NCI-H748 treated with DMSO at 0.1 percent for 48 hours (cell line): ENCODE results near the gene PGLYRP3.
"Not testable (repeated sequence)": the region's sequence is repeated elsewhere in the genome, so short reads cannot be mapped to it uniquely, and the experiment has no call there.

Source experiments
- DNase-seq: peaks from one replicate; lab custom pipeline; 2025; lab: John Stamatoyannopoulos, UW

The PGLYRP3 gene

DNA sequence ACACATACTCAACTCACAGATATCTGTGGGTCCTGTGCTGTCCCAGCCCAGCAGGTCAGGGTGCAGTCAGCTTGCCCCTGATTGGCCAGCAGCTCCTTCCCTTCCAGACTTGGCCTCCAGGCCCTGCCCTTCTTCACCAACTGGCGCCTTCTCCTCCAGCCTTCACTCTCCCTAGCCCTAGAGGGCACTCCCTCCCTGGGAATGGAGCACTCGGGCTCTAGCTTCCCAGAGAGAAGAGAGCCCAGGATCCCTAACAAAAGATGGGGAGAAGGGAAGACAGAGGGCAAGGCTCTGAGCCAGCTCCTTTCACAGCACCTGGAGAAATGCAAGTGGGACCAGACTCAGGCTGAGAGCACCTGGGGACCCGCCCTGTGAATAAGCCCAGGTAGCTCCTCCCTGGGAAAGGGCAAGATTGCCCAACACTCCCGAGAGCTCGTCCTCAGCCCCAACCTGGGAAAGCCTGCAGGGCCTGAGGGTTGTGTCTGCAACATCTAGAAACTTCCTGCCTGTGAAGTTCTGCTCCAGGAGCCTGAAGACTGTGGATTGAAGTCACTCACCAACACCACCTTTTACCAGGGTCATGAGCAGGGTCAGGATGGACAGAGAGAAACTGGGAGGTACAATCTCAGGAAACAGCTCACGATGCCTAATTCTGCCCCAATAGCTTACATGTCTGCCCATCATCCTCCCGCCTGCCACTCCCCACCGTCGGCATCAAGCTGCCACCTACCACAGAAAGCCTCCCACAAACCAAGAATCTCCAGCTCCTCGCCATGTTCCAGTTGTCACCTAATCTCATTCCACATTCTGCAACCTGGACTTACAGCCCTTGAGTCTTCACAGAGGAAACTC, 36.0 kb upstream of the PGLYRP3 start, which contains the start of gene PGLYRP4:
Gene PGLYRP4 (minus strand): TSS at position 331 of the 852 bp plus-strand sequence. CDS start 909 bp downstream, outside the sequence.
- no peak for DNase-seq

DNA sequence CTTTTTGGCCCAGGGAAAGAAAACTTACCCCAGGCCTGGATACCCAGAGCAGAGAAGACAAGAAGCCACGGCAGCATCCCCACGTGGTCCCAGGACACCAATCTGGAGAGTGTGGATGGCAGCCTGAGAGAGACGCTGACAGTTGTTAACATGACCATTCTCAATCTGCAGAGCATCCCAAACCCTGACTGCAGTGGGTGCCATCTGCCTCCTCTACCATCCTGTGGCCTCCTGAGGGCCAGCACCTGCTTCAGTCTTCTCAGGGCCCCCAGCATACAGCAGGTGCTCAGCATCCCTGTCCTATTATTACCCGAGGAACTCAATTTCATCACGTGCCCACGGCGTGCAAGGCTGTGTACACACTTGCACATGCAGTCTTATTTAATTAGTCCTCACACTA, 35.1 kb upstream of the PGLYRP3 start:
- DNase-seq = no peak

DNA sequence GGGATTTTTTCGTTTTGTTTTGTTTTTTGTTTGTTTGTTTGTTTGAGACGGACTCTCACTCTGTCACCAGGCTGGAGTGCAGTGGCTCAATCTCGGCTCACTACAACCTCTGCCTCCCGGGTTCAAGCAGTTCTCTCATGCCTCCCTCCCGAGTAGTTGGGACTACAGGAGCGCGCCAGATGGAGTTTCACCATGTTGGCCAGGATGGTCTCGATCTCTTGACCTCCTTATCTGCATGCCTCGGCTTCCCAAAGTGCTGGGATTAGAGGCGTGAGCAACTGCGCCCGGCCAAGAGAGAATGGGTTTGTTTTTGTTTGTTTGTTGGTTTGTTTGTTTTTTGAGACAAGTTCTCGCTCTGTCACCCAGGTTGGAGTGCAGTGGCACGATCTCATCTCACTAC, 34.3 kb upstream of the PGLYRP3 start:
- DNase-seq = not testable (repeated sequence)

DNA sequence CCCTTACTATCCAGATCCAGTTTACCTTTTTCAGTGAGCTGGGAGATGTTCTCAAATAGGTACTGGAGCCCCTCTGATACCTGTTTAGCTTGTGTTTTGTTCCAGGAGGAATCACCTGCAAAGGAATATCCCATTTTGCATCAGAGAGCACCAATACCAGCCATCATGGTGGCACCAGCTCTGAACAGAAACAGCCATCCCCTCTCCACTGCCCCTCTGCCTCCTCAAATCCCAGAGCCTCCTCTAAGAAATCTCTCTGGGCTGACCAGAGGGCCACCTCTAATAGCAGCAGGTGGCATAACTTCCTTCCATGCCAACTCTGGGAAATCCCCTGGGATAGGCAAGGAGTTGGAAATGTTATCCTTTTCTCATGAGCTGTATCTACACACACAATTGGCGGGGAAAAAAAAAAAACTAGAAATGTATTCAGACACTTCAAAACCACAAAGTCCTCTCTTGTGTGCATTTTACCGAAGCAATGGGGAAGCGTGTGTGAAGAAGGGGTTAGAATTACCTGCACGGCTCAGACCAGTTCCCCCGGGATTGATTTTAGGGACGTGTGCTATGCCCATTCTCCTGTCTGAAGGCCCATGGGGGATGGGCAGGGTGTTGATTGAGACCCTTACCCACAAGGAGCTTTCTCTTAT, 33.4 kb upstream of the PGLYRP3 start:
- DNase-seq = no peak

DNA sequence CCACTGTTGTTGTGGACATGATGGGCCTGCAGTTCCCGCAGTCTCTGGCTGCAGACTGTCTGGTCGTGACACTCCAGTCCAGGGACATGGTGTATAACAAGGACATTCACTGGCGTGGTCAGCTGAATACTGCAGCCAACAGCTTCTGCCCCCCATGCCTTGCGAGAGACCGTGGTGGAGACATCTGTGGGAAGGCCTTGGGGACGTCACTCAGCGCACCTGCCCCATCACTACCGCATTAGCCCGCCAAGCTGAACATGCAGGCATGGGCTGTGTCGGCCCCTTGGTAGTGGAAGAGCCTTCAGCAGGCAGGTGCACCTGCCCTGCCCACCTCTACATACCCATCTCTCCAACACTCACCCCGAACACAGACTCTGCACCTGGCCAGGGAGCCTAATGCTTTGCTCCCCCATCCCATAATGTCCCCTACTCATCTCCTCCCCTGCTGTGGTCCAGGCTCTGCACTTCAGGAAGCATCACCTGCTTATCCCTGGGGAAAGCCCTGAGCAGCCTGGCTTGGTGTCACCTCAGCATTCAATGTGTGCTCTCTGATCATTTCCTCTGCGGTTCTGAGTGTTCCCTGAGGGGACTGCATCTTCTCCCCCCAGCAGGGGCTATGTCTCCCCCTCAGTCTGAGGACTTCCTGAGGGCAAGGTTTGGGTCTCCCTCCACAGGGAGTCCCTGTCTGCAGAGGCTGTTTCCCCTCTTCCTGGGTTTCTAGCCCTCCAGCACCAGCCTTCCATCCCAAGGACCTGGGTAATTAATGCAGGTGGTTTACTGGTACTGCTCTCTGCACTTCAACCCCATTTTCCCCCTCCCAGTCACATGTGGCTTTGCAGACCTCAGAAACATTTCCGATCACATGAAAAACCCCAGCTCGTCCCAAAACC, 32.7 kb upstream of the PGLYRP3 start:
- DNase-seq = no peak

DNA sequence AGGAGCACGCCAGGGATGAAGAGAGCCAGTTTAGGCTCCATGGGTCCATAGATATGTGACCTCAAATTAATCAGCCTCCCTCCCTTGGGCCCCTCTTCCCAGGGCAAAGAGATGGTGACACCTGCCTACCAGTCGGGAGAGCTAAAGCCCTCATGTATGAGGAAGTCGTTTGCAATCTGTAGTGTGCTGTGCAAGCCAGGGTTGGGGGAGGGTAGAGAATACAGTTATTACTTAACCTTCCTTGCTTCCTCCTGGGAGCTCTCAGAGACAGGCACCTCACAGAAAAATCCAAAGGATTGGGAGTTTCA, 31.9 kb upstream of the PGLYRP3 start:
- no peak for DNase-seq

DNA sequence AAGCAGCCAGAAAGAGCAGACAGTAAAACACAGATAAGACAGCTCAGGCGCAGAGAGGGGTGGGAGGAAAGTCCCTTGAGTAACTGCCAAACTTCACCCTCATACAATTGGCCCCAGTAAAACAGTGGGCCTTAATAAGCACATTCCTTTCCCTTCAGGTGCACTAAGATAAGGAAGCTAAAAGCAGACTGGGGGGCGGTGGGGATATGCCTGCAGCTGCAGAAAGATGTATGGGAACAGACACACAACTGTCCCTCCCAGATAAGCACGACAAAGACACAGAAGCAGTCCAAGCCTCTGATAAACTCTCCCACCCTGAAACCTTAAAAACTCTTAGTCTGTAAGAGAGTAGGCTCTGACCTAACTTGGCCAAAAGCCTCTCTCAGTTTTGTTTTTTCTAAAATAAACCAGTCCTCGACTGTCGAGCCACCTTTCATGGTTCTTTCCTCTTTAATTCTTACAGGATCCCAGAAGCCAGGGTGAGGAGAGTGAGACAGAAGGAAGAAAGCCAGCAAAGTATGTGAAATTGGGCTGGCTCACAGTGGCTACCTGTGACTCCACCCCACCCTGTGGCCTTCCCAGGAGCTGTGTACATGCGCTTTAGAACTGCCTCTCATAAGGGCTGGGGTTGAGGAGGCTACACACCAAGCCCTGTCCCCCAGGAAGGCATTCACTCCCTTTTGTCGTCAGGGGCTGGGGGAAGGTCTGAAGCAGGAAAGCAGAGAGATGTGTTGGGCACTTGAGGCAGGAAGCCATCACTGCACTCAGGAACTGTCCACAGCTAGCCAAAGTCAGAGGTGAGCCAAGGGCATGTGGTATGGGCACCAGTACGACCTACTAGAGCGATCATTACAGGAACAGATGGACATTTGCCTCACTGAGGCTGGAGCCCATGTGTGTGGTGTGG, 31.3 kb upstream of the PGLYRP3 start:
- no peak for DNase-seq

DNA sequence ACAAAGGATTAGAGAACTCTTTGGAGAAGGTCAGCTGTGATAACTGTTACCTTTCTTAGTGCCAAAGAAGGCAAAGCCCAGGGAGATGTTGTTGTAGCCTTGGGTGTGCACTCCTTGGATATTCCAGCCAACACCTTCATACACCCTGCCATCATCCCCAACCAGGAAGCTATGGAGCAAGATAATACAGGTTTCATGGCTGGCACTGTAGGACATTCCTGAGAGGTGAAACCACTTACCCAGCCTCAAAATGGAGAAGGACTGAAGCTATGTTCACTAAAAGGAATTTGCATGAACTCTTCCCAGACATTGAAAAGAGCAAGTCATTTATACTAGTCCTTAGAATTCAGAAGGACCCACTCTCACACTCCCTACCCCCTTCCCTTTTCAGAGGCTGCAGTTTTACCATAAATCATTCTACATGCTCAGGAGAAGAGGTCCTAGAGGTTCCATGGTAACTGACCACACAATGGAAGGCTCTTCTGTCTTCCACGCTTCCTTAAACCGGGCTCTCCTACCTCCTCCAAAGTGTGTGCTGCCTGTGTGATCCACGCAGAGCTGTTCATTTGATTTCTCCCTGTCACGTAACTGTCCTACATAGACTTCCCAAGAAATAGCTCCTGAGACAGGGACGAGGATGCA, 30.4 kb upstream of the PGLYRP3 start:
- DNase-seq = no peak

DNA sequence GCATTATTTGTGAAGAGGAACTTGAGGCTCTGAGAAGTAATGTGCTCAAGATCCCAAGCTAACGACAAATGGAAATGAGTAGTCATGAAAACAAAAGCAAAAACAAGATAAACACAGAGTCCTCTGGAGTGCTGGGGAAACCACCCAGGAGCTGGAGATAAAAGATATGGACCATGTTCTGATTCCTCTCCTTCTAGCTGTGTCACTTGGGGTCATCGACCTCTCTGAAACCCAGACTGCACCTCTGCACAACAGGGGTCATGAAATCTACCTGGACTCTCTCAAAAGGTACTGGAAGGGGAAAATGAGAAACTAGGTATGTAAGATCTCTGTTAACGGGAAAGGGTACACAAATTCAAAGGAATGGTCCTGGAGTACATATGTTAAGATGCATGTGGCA, 29.4 kb upstream of the PGLYRP3 start:
- no peak for DNase-seq

DNA sequence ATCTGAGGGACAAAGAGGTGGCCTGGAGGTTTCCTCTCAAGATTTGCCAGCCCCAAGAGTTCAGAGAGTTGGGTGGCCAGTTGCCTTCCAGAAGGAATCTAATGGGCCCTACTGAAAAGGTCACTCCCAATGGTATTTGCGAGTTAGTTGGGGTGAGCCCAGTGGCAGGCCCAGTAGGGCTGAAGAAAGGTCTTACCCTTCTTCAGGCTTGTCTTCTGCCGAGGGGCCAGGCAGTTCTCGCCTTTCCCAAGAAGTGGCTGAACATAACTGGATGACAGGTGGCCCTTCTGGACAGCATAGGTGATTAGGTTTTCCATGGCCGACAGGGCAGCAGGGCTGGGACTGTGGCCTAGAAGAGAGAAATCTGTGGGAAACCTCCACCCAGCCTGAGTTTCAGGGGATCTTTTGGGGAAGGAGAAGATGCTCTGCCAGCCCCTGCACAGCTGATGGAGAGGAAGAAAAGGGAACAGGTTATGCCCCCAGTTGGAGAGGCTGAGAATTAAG, 28.7 kb upstream of the PGLYRP3 start:
- no peak for DNase-seq

DNA sequence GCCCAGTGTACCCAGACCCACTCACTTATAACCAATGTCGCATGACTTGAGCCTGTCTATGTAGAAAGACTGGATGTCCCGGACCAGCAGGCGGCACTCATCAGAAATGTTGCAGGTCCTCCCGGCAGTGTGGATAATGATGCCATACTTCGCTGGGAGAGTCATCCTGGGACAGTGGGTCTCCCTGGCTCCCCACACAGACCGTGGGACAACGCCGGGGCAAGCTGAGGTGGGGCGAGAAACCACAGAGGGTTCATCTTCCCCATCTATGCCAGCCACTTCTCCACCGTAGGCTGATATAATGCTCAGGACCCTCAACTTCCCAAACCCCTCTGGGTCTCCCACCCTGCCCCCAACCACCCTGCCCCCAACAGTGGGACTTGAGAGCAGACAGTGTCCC, 27.6 kb upstream of the PGLYRP3 start:
- DNase-seq = no peak

DNA sequence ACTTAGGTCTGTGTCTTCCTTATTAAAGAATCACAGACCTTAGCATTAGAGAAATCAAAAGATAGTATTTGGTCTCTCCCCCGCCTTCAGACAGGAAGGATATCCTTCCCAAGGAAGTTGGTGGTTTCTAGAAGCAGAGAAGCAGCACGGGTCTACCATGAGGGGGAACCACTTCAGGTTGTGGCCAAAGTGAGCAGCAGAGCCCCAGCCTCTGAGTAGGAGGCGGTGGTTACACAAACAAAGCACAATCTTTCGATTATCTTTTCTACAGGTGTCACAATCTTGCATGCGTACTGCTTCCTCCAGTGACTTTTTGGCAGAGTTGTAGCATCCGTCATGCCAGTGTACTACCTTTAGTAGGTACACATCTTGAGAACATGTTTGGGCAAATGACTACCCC, 27.1 kb upstream of the PGLYRP3 start:
- no peak for DNase-seq

DNA sequence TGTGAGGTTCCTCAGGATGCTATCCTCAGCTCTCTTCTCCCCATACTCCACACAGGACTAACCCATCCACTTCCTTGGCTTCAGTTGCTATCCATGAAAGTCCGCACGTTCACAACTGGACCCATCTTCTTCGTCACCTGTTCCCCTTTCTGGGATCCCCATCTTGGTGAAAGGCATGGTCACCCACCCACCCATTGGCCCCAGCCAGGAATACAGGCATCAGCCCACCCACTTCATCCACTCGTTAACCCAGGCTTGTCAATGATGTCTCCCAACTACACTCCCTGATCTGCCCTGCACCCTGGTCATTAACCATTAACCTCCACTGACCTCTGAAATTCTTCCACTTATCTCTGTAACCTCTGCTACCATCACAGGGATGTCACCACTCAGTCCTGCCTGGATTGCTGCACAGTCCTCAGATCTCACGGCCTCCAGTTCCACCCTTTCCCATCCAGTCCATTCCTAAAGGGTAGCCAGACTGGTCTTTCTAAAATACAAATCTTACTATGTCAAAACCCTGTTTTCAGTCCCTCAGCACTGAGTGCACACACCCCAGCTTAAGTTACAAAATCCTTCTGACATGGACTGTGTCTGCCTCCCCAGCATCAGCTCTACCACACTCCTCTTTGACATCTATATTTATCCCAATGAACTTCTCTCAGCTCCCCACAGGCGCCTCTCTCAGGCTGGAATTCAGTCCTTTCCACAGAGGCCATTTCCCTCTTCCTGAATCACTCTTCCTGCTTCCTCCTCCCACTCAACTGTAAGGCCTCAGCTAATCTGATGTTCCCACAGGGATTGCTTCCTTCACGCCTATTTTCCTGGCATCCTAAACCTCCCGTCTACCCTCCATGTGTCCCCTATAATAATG, 25.5 kb upstream of the PGLYRP3 start:
- DNase-seq = no peak

DNA sequence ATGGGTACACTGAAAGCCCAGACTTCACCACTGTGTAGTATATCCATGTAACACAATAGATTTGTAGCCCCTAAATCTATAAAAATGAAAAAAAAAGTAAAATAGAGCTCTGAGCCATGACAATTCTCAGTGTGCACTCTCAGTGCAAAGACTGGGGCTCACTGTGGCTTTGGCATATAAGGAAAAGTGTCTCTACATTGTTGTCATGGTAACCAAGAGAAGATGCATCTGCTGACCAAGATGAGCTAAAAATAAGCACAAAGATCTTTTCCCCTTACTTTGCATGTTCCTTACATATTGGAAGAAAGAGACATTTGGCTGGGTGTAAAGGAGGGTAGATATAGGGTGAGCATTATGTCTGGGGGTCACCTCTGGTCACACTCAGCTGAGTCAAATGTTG, 23.9 kb upstream of the PGLYRP3 start:
- DNase-seq = no peak

DNA sequence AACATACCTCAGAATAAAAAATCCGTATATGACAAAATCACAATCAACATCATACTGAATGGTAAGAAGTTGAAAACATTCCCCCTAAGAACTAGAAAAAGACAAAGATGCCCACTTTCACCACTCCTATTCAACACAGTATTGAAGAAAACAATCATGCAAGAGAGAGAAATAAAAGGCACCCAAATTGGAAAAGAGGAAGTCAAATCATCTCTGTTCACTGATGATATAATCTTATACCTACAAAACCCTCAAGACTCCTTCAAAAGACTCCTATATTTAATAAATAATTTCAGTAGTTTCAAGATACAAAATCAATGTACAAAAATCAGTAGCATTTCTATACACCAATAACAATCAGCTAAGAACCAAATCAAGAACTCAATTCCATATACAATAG, 21.1 kb upstream of the PGLYRP3 start:
- no peak for DNase-seq

DNA sequence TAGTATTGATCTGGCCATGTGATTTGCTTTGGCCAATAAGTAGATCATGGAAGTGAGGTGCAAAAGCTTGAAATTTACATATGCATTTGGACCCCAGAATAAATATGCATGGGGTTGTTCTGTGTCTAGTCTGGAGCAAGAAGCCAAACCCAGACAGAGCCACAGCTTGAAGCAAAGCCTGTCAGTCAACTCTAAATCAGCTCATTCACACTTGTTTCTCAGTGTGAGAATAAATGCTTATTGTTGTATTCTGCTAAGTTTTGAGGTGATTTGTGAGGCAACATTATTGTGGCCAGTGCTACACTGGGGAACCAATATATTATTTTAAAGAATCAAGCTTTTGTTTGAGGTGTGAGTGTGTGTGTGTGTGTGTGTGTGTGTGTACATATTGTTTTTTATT, 12.2 kb upstream of the PGLYRP3 start:
- no peak for DNase-seq

DNA sequence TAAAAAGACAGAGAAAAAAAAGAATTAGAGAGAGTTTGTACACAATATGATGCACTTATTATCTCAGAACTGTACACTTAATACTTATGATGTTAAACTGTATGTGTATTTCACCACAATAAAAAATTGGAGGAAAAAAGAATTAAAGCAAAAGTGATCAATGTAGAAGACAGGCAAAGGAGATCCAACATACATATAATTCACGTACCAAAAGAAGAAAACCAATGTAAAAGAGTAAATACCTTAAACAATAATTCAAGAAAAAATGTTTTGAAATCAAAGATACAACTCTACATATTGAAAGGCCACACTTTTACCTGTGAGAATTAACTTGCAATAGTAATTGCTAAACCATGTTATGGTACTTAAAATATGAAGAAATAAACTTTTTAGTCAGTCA, 9.8 kb upstream of the PGLYRP3 start:
- DNase-seq = no peak

DNA sequence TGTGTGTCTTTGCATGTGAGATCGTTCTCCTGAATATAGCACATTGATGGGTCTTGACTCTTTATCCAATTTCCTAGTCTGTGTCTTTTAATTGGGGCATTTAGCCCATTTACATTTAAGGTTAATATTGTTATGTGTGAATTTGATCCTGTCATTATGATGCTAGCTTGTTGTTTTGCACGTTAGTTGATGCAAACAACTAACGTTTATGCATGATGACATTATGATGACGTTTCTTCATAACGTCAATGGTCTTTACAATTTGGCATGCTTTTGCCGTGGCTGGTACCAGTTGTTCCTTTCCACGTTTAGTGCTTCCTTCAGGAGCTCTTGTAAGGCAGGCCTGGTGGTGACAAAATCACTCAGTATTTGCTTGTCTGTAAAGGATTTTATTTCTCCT, 5.4 kb upstream of the PGLYRP3 start:
- DNase-seq = not testable (repeated sequence)

DNA sequence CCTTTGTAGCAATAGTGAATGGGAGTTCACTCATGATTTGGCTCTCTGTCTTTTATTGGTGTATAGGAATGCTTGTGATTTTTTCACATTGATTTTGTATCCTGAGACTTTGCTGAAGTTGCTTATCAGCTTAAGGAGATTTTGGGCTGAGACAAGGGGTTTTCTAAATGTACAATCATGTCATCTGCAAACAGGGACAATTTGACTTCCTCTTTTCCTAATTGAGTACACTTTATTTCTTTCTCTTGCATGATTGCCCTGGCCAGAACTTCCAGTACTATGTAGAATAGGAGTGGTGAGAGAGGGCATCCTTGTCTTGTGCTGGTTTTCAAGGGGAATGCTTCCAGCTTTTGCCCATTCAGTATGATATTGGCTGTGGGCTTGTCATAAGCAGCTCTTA, 3.3 kb upstream of the PGLYRP3 start:
- not testable (repeated sequence) for DNase-seq

DNA sequence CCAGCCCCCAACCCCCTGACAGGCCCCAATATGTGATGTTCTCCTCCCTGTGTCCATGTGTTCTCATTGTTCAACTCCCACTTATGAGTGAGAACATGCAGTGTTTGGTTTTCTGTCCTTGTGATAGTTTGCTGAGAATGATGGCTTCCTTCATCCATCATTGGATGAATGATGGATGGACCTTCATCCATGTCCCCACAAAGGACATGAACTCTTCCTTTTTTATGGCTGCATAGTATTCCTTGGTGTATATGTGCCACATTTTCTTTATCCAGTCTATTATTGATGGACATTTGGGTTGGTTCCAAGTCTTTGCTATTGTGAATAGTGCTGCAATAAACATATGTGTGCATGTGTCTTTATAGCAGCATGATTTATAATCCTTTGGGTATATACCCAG, 1.6 kb upstream of the PGLYRP3 start:
- DNase-seq = not testable (repeated sequence)
